Measurements from ENCODE around the gene MBOAT2. TPM values are rescaled to one million over a fixed set of nuclear protein-coding genes. Genes with fewer than 3 reads are reported as not detected.

Gene MBOAT2
- total and polyA plus RNA-seq, 2 of the 13 experiments (the other 11 are each of a cell fraction or from before 2014, with no cell fraction given): 0.11 to 0.36 TPM

DNA sequence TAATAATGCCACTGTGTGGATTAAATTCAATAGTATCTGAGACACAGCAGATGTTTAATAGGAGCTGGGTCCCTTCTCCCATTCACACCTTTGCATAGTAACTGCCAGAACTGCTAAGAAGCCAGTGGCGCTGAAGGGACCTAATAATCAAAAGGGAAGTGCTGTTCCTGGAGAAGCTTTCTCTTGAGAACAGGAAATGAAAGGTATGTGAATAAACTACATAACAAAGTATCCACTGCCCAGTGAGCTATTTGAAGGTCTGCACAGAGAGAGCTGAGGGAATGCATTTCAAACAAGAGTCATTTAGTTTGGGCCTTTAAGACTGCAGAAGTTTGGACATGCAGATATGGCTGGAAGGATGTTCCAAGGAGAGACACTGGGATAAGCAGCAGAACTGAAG is 110.0 kb downstream of the MBOAT2 start:
- WGBS (ENCODE audit: low lambda C conversion rate): 66% methylated on average over 1 of the region's 1 CpG
- H3K4me1 ChIP-seq (ENCODE audit: insufficient read depth, low read length): no peaks in the 10 kb centered on the region
- FAIRE-seq (no peak), ATAC-seq (no peak), DNase-seq (ENCODE audit: low spot score) (no peak)
- TF ChIP-seq SRSF1 (optimal IDR thresholded peaks at IDR 0.05; ENCODE audit: low read depth, low read length): no peak
- TF ChIP-seq, protein P1, sequence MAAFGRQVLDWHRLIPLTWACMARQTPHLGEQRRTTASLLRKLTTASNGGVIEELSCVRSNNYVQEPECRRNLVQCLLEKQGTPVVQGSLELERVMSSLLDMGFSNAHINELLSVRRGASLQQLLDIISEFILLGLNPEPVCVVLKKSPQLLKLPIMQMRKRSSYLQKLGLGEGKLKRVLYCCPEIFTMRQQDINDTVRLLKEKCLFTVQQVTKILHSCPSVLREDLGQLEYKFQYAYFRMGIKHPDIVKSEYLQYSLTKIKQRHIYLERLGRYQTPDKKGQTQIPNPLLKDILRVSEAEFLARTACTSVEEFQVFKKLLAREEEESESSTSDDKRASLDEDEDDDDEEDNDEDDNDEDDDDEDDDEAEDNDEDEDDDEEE (CRISPR knock-in tag; IDR thresholded peaks at IDR 0.05): no peak
- TF ChIP-seq ZMYM3 (CRISPR knock-in tag; IDR thresholded peaks at IDR 0.05): no peak
- TF ChIP-seq ZNF891 (CRISPR knock-in tag; IDR thresholded peaks at IDR 0.05): no peak
- no peak for TF ChIP-seq SNRNP70 (IDR thresholded peaks at IDR 0.05; ENCODE audit: low read depth, low read length)
- TF ChIP-seq EED (CRISPR knock-in tag; IDR thresholded peaks at IDR 0.05): no peak
- no peak for TF ChIP-seq ZNF792 (CRISPR knock-in tag; IDR thresholded peaks at IDR 0.05)
- TF ChIP-seq, protein P2, sequence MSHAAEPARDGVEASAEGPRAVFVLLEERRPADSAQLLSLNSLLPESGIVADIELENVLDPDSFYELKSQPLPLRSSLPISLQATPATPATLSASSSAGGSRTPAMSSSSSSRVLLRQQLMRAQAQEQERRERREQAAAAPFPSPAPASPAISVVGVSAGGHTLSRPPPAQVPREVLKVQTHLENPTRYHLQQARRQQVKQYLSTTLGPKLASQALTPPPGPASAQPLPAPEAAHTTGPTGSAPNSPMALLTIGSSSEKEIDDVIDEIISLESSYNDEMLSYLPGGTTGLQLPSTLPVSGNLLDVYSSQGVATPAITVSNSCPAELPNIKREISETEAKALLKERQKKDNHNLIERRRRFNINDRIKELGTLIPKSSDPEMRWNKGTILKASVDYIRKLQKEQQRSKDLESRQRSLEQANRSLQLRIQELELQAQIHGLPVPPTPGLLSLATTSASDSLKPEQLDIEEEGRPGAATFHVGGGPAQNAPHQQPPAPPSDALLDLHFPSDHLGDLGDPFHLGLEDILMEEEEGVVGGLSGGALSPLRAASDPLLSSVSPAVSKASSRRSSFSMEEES (CRISPR knock-in tag; IDR thresholded peaks at IDR 0.05): no peak
- TF ChIP-seq KDM3A (CRISPR knock-in tag; IDR thresholded peaks at IDR 0.05; ENCODE audit: low read depth): no peak
- in situ Hi-C loops (cut with HindIII; ENCODE audit: extremely low pct_ligation_motif_present, low pct_unique_long_range_greater_than_20kb) (no loop called here), intact Hi-C loops (cut with micrococcal nuclease; ENCODE audit: unreplicated experiment) (no loop called here)
- no peaks in the 10 kb centered on the region for H3K79me2 ChIP-seq (ENCODE audit: insufficient read depth, low read length)
- H3K4me3 ChIP-seq (replicated peaks in 1 of 3; ENCODE audit: insufficient read depth in 1 of 3, low read depth in 2 of 3, low read length in 3 of 3): no peak overlapping the region
- ChIA-PET POLR2A (no interaction called here), CTCF (ENCODE audit: low intra/inter-chr PET ratio, low total read pairs) (no interaction called here)
- H3K27me3 ChIP-seq (ENCODE audit: control insufficient read depth in 1 of 2, insufficient read depth in 2 of 2, low read length in 2 of 2): peaks cover 0 to 3% of the 10 kb centered on the region in 2 experiments; a peak in 2 of 5 replicates
- no peaks in the 10 kb centered on the region for H3K36me3 ChIP-seq (replicated peaks in 1 of 2; ENCODE audit: control insufficient read depth in 1 of 2, insufficient read depth in 2 of 2, low read length in 2 of 2)
- peaks cover 8% of the 10 kb centered on the region; the same call in 1 of the 2 replicates for H3K9me3 ChIP-seq (ENCODE audit: low read length)
- H4K20me1 ChIP-seq (ENCODE audit: insufficient read depth, low read length): no peaks in the 10 kb centered on the region
- no peak overlapping the region for H3K27ac ChIP-seq (ENCODE audit: extremely low read length, insufficient read depth, low read length)
- no TSS peak for BruUV-seq (replicated peaks)
- H3K4me2 ChIP-seq (ENCODE audit: low read depth, low read length): no peak overlapping the region
- H3K9ac ChIP-seq (ENCODE audit: insufficient read depth, low read depth, low read length): no peak overlapping the region
- no peak overlapping the region for H2AFZ ChIP-seq (ENCODE audit: low read length)

Data from HepG2 (cell line).